B cell (primary cell): ENCODE data around the gene PRRT1. TPM values are rescaled to one million over a fixed set of nuclear protein-coding genes. Genes with fewer than 3 reads are reported as not detected.

ENCODE experiments used
- ATAC-seq: fragments of 200-7000 bp; cut with Tn5 transposase; one replicate; pipeline ENCODE4 v1.10.0; 2021; ENCODE audit warnings: low read depth, mild to moderate bottlenecking, moderate number of reproducible peaks, moderate library complexity
- CTCF ChIA-PET: fragments of 350-600 bp; sonication (Branson Sonifier 250); formaldehyde crosslinking; loops from one replicate; lab custom pipeline; 2021; ENCODE audit warnings: antibody characterized with exemption, inconsistent platforms; lab: Charles Lee
- POLR2A ChIA-PET: fragments of 350-600 bp; sonication (Branson Sonifier 250); formaldehyde crosslinking; loops from one replicate; lab custom pipeline; 2021; ENCODE audit warnings: antibody characterized with exemption; lab: Charles Lee
- DNase-seq: peaks from one replicate; pipeline ENCODE4 v3.0.0; 2013
- H2AFZ ChIP-seq: 2 replicates; pipeline ENCODE4 v1.6.1; 2012; ENCODE audit warnings: mild to moderate bottlenecking, low read depth, low read length; ENCODE audit not compliant: insufficient read depth, poor library complexity, severe bottlenecking
- H3K27ac ChIP-seq, 2 donors: 1 replicate in 1 of 2; 2 replicates in 1 of 2; pipeline ENCODE4 v1.5.1; 2012 to 2013; ENCODE audit warnings: low read length in 2 of 2, mild to moderate bottlenecking in 2 of 2, moderate library complexity in 1 of 2
- H3K27me3 ChIP-seq, 4 experiments: fragments of 200-600 bp in 1 of 4; sonication (generic) in 1 of 4; replicated peaks in 1 of 4; 1 replicate in 2 of 4; 2 replicates in 2 of 4; pipeline versions ENCODE4 v1.6.1 to v1.7.0; 2013 to 2016; ENCODE audit warnings: low read length in 3 of 4, mild to moderate bottlenecking in 2 of 4, mixed read lengths in 1 of 4, moderate library complexity in 1 of 4; ENCODE audit not compliant: insufficient read depth in 4 of 4, control insufficient read depth in 3 of 4; ENCODE audit errors: control extremely low read depth in 1 of 4
- H3K36me3 ChIP-seq, 2 experiments: replicated peaks in 1 of 2; 1 replicate in 1 of 2; 2 replicates in 1 of 2; pipeline versions ENCODE4 v1.6.1 to v1.7.1; 2013; ENCODE audit warnings: low read length in 1 of 2; ENCODE audit not compliant: insufficient read depth in 2 of 2, control insufficient read depth in 1 of 2; ENCODE audit errors: control extremely low read depth in 1 of 2, extremely low read depth in 1 of 2
- H3K4me1 ChIP-seq, 2 donors: fragments of 200-600 bp in 1 of 2; sonication (generic) in 1 of 2; 1 replicate in 1 of 2; 2 replicates in 1 of 2; pipeline versions ENCODE4 v1.5.1 to v1.6.1; 2013 to 2017; ENCODE audit warnings: low read length in 2 of 2; ENCODE audit not compliant: control insufficient read depth in 2 of 2, insufficient read depth in 2 of 2
- H3K4me2 ChIP-seq: replicated peaks from 2 replicates; pipeline ENCODE3; 2012; ENCODE audit warnings: mild to moderate bottlenecking, low read depth, low read length; ENCODE audit not compliant: poor library complexity, severe bottlenecking
- H3K4me3 ChIP-seq, 5 experiments: fragments of 200-600 bp in 1 of 5; sonication (generic) in 1 of 5; 1 replicate in 3 of 5; 2 replicates in 2 of 5; pipeline versions ENCODE4 v1.5.1 to v1.7.0; 2011 to 2016; ENCODE audit warnings: low read length in 4 of 5, mild to moderate bottlenecking in 4 of 5, low read depth in 2 of 5, control low read depth in 1 of 5, moderate library complexity in 1 of 5; ENCODE audit not compliant: insufficient read depth in 1 of 5; ENCODE audit errors: control extremely low read depth in 1 of 5, extremely low read depth in 1 of 5
- H3K79me2 ChIP-seq: fragments of 200-600 bp; sonication (generic); one replicate; pipeline ENCODE4 v1.6.0; 2016; ENCODE audit warnings: low read length; ENCODE audit not compliant: control insufficient read depth, insufficient read depth
- H3K9ac ChIP-seq: fragments of 200-600 bp; sonication (generic); 2 replicates; pipeline ENCODE4 v1.6.1; 2017; ENCODE audit warnings: mild to moderate bottlenecking, low read length, moderate library complexity
- H3K9me3 ChIP-seq, 3 donors: one replicate each; pipeline versions ENCODE4 v1.6.1 to v1.7.1; 2013; ENCODE audit warnings: low read length in 2 of 3; ENCODE audit not compliant: control insufficient read depth in 2 of 3, insufficient read depth in 1 of 3; ENCODE audit errors: control extremely low read depth in 1 of 3
- H4K20me1 ChIP-seq: 2 replicates; pipeline ENCODE4 v1.6.0; 2012; ENCODE audit warnings: mild to moderate bottlenecking, low read length; ENCODE audit not compliant: insufficient read depth, control insufficient read depth, poor library complexity, severe bottlenecking
- H3K27ac Mint-ChIP-seq: one replicate; pipeline ENCODE4 v1.8.0; 2021; ENCODE audit warnings: mixed read lengths
- H3K27me3 Mint-ChIP-seq: one replicate; pipeline ENCODE4 v1.8.0; 2021; ENCODE audit warnings: mixed read lengths
- H3K4me1 Mint-ChIP-seq: one replicate; pipeline ENCODE4 v1.8.0; 2021; ENCODE audit warnings: mixed read lengths
- H3K4me3 Mint-ChIP-seq: one replicate; pipeline ENCODE4 v1.8.0; 2021; ENCODE audit warnings: mixed read lengths
- H3K9me3 Mint-ChIP-seq: one replicate; pipeline ENCODE4 v1.8.0; 2022; ENCODE audit warnings: mixed read lengths; ENCODE audit not compliant: insufficient read depth
- EZH2 ChIP-seq: IDR thresholded peaks from 2 replicates; pipeline ENCODE4 v1.6.1; 2012; ENCODE audit warnings: borderline replicate concordance, low read depth, mild to moderate bottlenecking, moderate library complexity, low read length; ENCODE audit not compliant: insufficient read depth, poor library complexity, severe bottlenecking
- WGBS: methylation state at CpG from one replicate; pipeline ENCODE4 v1.1.5; 2013; ENCODE audit warnings: missing lambda C conversion rate; ENCODE audit not compliant: insufficient coverage; 5-methylcytosine and 5-hydroxymethylcytosine counted together
- intact Hi-C: fragments of 100-400 bp; cut with micrococcal nuclease; formaldehyde crosslinking; loops from one replicate; pipeline ENCODE4 v1.10.0; 2022
- polyA plus RNA-seq: library from polyadenylated mRNA; depleted of rRNA; stranded (reverse); fragments of >200 nt; gene quantifications from 2 replicates; pipeline ENCODE4 v1.2.3, GENCODE V29; 2012
- total RNA-seq, 2 donors: library from RNA; stranded (reverse); fragments of 120-200 nt in 1 of 2; gene quantifications; 1 replicate in 1 of 2; 2 replicates in 1 of 2; pipeline versions ENCODE4 v1.2.3 to v1.2.4, GENCODE V29; 2013 to 2022
- TF ChIP-seq, protein P1 (sequence below): fragments of 200-600 bp; IDR thresholded peaks from one replicate; pipeline ENCODE4 v1.8.0; 2022; ENCODE audit warnings: antibody characterized with exemption, mild to moderate bottlenecking

PRRT1 gene
- total and polyA plus RNA-seq, 2 donors (not counting 1 experiment from before 2014, with no cell fraction given) = not detected

- CTCF ChIA-PET = no interaction called here
- peaks cover 55% of the 10 kb centered on the region for H3K4me1 Mint-ChIP-seq
Observed at GRCh38 chr6:32149932-32150870, 1.5 kb downstream of the PRRT1 start.

More at GRCh38 chr6:32149932-32150870, 1.5 kb downstream of the PRRT1 start:
- Mint-ChIP-seq H3K4me3 (peak overlapping the region; percentile 34), H3K27me3 (peaks cover 65% of the 10 kb centered on the region), H3K9me3 (no peaks in the 10 kb centered on the region), H3K27ac (peak overlapping the region; percentile 20)
- DNase-seq = no peak
- POLR2A ChIA-PET = interaction anchor here (0.6 kb wide), 1 partner anchor 20 kb away, joined by 8 read pairs; the partner anchor contains the start of gene FKBPL
- Histone ChIP-seq H3K79me2 (no peaks in the 10 kb centered on the region), H3K4me2 (no peak overlapping the region), H3K27ac (no peak overlapping the region), H3K4me3 (no peak overlapping the region), H3K9ac (no peak overlapping the region), H3K9me3 (peaks cover 0 to 16% (median 3%) of the 10 kb centered on the region in 3 donors), H3K4me1 (peaks cover 34 to 38% of the 10 kb centered on the region in 2 donors), H2AFZ (no peak overlapping the region), H3K36me3 (no peaks in the 10 kb centered on the region), H4K20me1 (no peaks in the 10 kb centered on the region), H3K27me3 (peaks cover 0 to 70% (median 32%) of the 10 kb centered on the region in 4 experiments)
- ATAC-seq = no peak
- intact Hi-C loops = loop anchor here (10.0 kb wide), 1 partner anchor 105 kb away; no protein-coding TSS in a partner anchor
- 56% methylated on average over 54 of the region's 55 CpGs for WGBS
- TF ChIP-seq, protein P1, sequence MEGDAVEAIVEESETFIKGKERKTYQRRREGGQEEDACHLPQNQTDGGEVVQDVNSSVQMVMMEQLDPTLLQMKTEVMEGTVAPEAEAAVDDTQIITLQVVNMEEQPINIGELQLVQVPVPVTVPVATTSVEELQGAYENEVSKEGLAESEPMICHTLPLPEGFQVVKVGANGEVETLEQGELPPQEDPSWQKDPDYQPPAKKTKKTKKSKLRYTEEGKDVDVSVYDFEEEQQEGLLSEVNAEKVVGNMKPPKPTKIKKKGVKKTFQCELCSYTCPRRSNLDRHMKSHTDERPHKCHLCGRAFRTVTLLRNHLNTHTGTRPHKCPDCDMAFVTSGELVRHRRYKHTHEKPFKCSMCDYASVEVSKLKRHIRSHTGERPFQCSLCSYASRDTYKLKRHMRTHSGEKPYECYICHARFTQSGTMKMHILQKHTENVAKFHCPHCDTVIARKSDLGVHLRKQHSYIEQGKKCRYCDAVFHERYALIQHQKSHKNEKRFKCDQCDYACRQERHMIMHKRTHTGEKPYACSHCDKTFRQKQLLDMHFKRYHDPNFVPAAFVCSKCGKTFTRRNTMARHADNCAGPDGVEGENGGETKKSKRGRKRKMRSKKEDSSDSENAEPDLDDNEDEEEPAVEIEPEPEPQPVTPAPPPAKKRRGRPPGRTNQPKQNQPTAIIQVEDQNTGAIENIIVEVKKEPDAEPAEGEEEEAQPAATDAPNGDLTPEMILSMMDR = no peak
- no peak for TF ChIP-seq EZH2
